ENCODE measurements around the gene NOL11.
A peak's percentile ranks its signal among the peaks of the same experiment; 100 is the strongest.
"Not testable (repeated sequence)": the region's sequence is repeated elsewhere in the genome, so short reads cannot be mapped to it uniquely, and the experiment has no call there.

NOL11 gene

GRCh38 chr17:67689534-67690177 lies 28.1 kb upstream of the NOL11 start:
- TF ChIP-seq CTCF (conservative IDR thresholded peaks at IDR 0.05; ENCODE audit: low read length), result peak; percentile 85
- DNase-seq (ENCODE audit: low read depth), result peak; percentile 67
- H3K4me3 ChIP-seq (ENCODE audit: low read length), result no peak overlapping the region

- DNase-seq (ENCODE audit: low read depth), result no peak
- TF ChIP-seq CTCF (conservative IDR thresholded peaks at IDR 0.05; ENCODE audit: low read length), result no peak
Measured at GRCh38 chr17:67693811-67694210, 23.9 kb upstream of the NOL11 start.

GRCh38 chr17:67696347-67696746 lies 21.4 kb upstream of the NOL11 start:
- DNase-seq (ENCODE audit: low read depth), result no peak
- TF ChIP-seq CTCF (conservative IDR thresholded peaks at IDR 0.05; ENCODE audit: low read length), result no peak
- H3K4me3 ChIP-seq (ENCODE audit: low read length), result no peak overlapping the region

More at GRCh38 chr17:67693811-67694210, 23.9 kb upstream of the NOL11 start:
- no peak overlapping the region for H3K4me3 ChIP-seq (ENCODE audit: low read length)

GRCh38 chr17:67696853-67697498 lies 20.8 kb upstream of the NOL11 start:
- no peak for DNase-seq (ENCODE audit: low read depth)
- no peak overlapping the region for H3K4me3 ChIP-seq (ENCODE audit: low read length)
- no peak for TF ChIP-seq CTCF (conservative IDR thresholded peaks at IDR 0.05; ENCODE audit: low read length)

GRCh38 chr17:67700037-67700724 lies 17.6 kb upstream of the NOL11 start:
- no peak overlapping the region for H3K4me3 ChIP-seq (ENCODE audit: low read length)
- DNase-seq (ENCODE audit: low read depth), result no peak

GRCh38 chr17:67700725-67701119 lies 17.0 kb upstream of the NOL11 start:
- no peak overlapping the region for H3K4me3 ChIP-seq (ENCODE audit: low read length)
- DNase-seq (ENCODE audit: low read depth), result no peak
- TF ChIP-seq CTCF (conservative IDR thresholded peaks at IDR 0.05; ENCODE audit: low read length), result no peak

More at GRCh38 chr17:67700037-67700724, 17.6 kb upstream of the NOL11 start:
- TF ChIP-seq CTCF (conservative IDR thresholded peaks at IDR 0.05; ENCODE audit: low read length), result no peak

GRCh38 chr17:67702861-67703260 lies 14.9 kb upstream of the NOL11 start:
- not testable (repeated sequence) for DNase-seq (ENCODE audit: low read depth); H3K4me3 ChIP-seq (ENCODE audit: low read length)
